ENCODE data around the gene CALD1.

DNA sequence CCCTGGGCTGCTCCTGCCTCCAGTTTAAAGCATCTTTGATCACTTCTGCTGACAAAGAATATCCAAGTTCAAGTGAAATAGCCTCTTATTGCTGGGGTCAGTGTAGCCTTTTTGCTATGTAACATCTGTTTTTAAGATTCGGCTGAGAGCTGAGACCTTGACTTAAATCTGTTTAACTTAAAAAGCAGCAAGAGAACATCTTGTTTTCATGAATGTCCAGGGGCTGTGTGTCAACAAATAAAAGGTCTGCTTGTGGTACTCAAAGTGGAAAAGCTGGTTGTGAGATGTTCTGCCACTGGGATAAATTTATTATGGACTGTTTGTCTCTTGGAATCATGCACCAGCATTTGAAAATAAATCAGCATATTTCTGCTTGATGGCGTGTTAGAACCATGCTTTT lies 73.2 kb downstream of the CALD1 start:
- TF ChIP-seq CTCF (IDR thresholded peaks at IDR 0.05; ENCODE audit: low read depth, low read length, poor library complexity, severe bottlenecking) (no peak), EZH2phosphoT487 (IDR thresholded peaks at IDR 0.05; ENCODE audit: borderline replicate concordance, low read length) (no peak)
